HG03064 (cell line): ENCODE measurements around the gene CDA.

Experiments used
- ATAC-seq: cut with Tn5 transposase; IDR thresholded peaks from one replicate; pipeline ENCODE4 v1.9.1; 2021; ENCODE audit warnings: low read depth; ENCODE audit not compliant: unreplicated experiment

CDA gene

GRCh38 chr1:20588634-20589225 is at the start of gene CDA:
TSS of gene CDA (plus strand) at chr1:20589097. CDS start at chr1:20589130, 33 bp downstream.
- ATAC-seq: no peak

DNA sequence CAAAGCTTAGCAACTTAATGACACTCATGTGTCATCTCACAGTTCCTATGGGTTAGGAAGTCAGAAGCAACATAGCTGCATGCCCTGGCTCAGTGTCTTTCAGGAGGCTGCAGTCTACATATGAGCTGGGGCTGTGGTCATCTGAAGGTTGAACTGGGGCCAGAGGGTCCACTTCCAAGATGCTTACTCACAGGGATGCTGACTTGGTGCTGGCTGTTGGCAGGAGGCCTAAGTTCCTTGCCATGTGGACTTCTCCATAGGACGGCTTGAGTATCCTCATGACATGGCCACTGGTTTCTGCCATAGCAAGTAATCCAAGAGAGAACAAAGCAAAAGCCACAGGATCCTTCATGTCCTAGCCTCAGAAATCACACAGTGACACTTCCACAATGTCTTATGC is 48.6 kb upstream of the CDA start:
- ATAC-seq: no peak

- no peak for ATAC-seq
Measured at GRCh38 chr1:20546637-20547036, 42.3 kb upstream of the CDA start.

DNA sequence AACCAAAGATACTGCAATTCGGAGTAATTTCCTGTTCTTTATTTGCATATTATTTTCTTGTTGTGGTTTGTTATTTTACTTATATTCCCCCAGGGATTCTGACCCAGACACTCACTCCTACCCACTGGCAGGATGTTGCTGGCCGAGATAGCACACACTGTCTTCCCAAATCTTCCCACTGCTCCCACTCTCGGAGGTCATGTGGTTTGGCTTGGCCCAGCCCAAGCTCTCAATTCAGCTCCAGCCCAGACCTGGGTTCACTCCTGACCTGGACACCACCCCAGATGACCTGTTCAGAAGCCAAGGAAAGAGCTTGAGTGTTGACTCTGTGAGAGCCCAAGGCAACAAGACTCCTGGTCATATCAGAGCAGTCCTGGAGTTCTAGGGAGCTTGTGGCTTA is 37.7 kb upstream of the CDA start:
- ATAC-seq: no peak

DNA sequence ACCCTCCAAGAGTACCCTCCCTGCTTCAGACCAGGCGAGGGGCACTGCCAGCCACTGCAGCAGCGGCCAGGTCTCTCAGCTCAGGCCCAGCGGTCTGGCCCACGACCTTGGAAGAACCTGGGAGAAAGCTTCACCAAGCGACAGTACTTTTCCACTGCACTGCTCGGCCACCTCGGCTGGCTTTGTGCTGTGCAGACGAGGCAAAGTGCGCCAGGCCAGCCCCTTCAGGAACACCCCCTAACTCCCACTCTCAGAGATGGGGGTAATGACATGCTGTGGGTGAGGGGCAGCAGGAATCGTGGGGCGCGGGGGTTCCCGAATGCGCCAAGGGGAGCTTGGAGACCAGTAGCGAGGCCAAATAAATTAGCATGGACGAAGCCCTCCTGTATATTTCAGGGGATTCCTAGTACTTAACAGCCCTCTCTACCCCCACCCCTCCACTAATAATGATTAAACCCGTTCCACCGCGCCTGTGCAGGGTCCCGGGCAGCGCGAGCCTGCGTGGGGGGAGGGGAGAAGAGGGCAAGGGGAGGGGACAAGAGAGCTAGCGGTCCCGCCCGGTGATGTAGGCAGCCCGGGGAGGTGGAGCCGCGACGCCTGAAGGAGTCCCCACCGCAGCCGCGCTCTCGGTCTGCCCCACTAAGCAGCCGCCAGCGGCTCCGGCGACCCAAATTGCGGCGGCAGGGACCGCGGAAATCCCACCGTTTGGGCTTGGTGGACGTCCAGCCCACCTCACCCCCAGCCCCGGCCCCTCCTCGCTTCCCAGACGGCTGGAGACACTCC is 36.8 kb upstream of the CDA start, which contains the start of gene FAM43B:
FAM43B (plus strand) TSS at position 629 of the 783 bp plus-strand sequence. CDS start 401 bp downstream, outside the sequence.
- no peak for ATAC-seq

- no peak for ATAC-seq
Measured at GRCh38 chr1:20552728-20553445, 36.0 kb upstream of the CDA start.

- ATAC-seq: no peak
Measured at GRCh38 chr1:20555025-20555757, 33.7 kb upstream of the CDA start.

GRCh38 chr1:20555758-20556120 is 33.2 kb upstream of the CDA start:
- no peak for ATAC-seq

- no peak for ATAC-seq
Measured at GRCh38 chr1:20558191-20558590, 30.7 kb upstream of the CDA start.

GRCh38 chr1:20560966-20561365 is 27.9 kb upstream of the CDA start:
- ATAC-seq: no peak

DNA sequence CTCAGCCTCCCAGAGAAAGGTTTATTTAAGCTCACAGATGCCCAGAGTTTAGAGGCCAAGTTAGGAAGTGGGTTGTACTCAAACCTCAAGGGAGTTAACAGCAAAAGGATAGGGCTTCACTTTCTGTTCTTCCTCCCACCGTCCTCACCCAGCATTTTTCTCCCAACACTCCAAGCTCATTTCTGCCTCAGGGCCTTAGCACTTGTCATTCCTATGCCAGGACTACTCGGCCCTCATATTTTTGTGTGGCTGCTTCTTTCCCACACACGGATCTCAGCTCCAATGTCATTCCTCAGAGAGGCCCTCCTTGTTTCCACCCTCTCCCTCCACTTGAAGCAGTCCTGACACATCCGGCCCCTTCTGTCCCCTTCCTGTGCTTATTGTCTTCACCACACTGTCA is 23.7 kb upstream of the CDA start:
- no peak for ATAC-seq

DNA sequence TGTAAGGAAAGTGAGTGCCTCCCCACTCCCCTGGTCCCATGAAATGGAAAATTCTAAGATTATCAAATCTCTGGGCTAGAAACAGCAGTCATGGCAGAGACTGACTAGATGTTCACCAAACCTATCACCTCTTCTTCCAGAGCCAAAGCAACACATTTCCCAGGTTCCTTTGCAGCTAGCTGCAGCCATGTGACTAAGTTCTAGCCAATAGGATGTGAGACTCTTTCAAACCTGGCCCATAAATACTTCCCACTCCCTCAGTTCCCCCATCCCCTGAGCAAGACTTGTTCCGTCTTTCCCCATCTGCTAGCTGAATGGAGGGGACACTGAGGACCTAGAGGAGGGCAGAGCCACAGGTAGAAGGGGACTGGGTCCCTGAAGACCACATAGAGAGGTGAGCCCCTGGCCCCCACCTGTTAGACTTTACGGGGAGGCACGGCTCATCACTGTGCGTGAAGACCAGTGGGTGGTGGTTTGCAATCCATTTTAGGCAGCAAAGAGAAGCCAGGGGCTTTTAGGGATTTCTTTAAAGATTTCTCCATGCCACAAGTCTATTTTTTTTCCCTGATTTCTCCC is 19.3 kb upstream of the CDA start:
- ATAC-seq: no peak

GRCh38 chr1:20571427-20571826 is 17.5 kb upstream of the CDA start:
- ATAC-seq: no peak

DNA sequence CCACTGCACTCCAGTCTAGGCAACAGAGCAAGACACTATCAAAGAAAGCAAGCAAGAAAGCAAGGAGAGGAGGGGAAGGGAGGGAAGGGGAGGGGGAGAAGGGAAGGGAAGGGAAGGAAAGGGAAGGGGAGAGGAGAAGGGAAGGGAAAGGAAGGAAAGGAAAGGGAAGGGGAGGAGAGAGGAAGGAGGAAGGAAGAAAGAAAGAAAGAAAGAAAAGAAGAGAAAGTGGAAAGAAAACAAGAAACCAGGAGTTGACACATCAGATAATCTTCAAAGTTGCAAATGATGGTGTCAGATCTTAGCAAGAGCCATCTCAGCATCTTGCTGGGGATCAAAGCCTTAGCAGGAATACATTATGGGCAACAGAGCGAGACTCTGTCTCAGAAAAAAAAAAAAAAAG is 14.9 kb upstream of the CDA start:
- no peak for ATAC-seq

DNA sequence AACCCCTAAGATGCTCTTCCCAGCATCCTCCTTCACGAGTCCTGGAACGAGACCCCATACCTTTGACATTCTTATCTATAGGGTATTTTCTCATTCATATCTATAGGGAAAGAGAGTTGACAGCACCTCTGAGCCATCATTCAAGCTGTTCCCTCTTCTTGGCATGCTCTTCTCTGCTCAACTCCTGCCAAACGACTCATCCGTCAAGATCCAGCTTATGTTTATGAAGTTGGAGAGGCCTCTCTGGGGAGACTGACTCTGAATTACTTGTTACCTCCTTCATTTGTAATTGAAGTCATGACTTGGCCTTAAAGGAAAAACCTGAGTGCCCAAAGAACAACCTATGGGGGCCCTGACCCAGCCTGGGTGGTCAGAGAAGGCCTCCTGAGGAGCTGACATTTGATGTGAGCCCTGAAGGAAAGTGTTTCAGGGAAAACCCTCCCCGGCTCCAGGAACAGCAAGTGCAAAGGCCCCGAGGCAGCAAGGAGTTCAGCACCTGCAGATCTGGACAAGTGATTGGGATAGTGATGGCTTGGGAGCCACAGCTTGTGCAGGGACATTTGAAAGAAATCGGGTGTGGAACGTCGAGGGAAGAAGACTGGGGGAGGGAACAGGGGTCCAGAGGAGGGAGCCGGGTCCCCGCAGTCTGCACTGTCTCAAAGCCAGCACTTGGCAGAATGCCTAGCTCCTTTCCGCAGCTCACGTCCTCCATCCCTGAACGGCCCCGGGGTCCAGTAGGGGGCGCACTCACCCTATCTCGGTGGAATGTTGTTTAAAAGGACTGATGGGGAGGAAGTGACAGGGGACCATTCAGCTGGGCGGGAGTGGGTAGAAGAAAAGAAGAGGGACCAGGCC is 14.0 kb upstream of the CDA start:
- ATAC-seq: no peak

GRCh38 chr1:20575541-20576336 is 13.2 kb upstream of the CDA start:
- ATAC-seq: no peak

DNA sequence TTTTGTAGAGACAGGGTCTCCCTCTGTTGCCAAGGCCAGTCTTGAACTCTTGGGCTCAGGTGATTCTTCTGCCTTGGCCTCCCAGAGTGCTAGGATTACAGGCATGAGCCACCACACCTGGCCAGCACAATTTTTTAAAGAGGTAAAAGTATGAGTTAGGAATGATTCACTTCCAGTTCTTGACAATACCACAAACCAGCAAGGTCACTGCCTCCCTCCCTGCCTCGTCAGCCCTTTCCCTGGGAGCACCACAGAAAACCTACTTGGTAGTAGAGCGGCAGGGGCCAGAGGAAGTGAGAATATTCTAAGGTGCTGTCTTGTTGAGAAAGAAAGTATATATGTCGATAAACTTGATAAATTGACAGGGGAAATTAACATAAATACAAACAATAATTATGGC is 10.8 kb upstream of the CDA start:
- no peak for ATAC-seq

DNA sequence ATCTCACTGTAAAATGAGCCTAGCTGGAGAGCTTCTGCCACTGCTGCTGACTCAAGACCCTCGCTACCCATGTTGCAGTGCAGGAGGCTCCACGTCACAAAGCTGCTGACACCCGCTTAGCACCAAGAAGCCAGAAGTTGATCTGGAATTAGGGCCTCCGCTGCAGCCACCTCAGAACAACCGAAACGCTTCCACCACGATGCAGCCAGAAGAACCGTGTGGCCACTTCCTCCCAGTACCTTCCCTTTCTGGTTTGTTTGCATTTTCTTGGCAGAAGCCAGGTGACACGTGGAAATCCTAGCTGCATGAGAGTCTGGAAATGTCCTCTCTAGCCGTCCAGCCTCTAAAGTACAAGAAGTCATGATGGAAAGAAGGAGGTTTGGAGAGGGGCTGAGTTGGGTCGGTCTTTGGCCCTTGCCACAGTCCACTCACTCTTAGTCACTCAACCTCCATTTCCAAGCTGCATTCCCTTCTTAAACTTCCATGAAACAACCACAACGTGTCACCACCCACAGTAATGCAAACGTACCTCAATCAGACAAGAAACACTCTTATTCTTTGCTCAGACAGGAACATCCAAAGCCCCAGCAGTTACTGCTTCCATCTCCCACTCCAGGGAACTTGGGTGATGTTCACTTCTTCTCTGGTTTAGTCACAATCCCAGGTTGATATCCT is 10.0 kb upstream of the CDA start:
- no peak for ATAC-seq
